Right lobe of liver (tissue), 4 donors: ENCODE measurements around the gene ASGR2.

ENCODE experiments used
- POLR2A ChIP-seq: fragments of 450-650 bp; IDR thresholded peaks from one replicate; pipeline ENCODE4 v1.6.1; 2017; ENCODE audit warnings: antibody characterized with exemption, mild to moderate bottlenecking
- TF ChIP-seq, protein P1 (sequence below), 4 donors: fragments of 200-600 bp in 3 of 4; fragments of 450-650 bp in 1 of 4; IDR thresholded peaks; one replicate each; pipeline versions ENCODE4 v1.5.1 to v1.8.0; 2016 to 2022; ENCODE audit warnings: antibody characterized with exemption in 4 of 4, mild to moderate bottlenecking in 2 of 4
- donor health status: DM: no; HTN: no; CAD: no.
- donor health status: DM: no; HTN: no; CAD: no.
- donor health status: DM: no; HTN: yes; CAD: no.

- TF ChIP-seq, protein P1, sequence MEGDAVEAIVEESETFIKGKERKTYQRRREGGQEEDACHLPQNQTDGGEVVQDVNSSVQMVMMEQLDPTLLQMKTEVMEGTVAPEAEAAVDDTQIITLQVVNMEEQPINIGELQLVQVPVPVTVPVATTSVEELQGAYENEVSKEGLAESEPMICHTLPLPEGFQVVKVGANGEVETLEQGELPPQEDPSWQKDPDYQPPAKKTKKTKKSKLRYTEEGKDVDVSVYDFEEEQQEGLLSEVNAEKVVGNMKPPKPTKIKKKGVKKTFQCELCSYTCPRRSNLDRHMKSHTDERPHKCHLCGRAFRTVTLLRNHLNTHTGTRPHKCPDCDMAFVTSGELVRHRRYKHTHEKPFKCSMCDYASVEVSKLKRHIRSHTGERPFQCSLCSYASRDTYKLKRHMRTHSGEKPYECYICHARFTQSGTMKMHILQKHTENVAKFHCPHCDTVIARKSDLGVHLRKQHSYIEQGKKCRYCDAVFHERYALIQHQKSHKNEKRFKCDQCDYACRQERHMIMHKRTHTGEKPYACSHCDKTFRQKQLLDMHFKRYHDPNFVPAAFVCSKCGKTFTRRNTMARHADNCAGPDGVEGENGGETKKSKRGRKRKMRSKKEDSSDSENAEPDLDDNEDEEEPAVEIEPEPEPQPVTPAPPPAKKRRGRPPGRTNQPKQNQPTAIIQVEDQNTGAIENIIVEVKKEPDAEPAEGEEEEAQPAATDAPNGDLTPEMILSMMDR (IDR thresholded peaks at IDR 0.05) = no peak
- no peak for TF ChIP-seq POLR2A
Measured at GRCh38 chr17:7131423-7131791, 16.8 kb upstream of the ASGR2 start.
